Nephron (organoid): ENCODE results near the gene ST3GAL4.
"Not testable (repeated sequence)": the region's sequence is repeated elsewhere in the genome, so short reads cannot be mapped to it uniquely, and the experiment has no call there.

Source experiments
- H3K27ac Mint-ChIP-seq, 3 experiments: 2 replicates each; pipeline ENCODE4 v1.8.0; 2020; ENCODE audit warnings: mixed read lengths in 3 of 3, mild to moderate bottlenecking in 2 of 3, moderate library complexity in 1 of 3
- H3K27me3 Mint-ChIP-seq: 2 replicates; pipeline ENCODE4 v1.8.0; 2021; ENCODE audit warnings: low read depth, mild to moderate bottlenecking, moderate library complexity, mixed read lengths
- H3K36me3 Mint-ChIP-seq: 2 replicates; pipeline ENCODE4 v1.8.0; 2020; ENCODE audit warnings: low read depth, mixed read lengths
- H3K4me1 Mint-ChIP-seq: 2 replicates; pipeline ENCODE4 v1.8.0; 2020; ENCODE audit warnings: mixed read lengths
- H3K4me3 Mint-ChIP-seq, 3 experiments: 2 replicates each; pipeline ENCODE4 v1.8.0; 2020; ENCODE audit warnings: mild to moderate bottlenecking in 3 of 3, mixed read lengths in 3 of 3, moderate library complexity in 2 of 3
- H3K9me3 Mint-ChIP-seq: 2 replicates; pipeline ENCODE4 v1.8.0; 2020; ENCODE audit warnings: mixed read lengths
- TF ChIP-seq, protein P1 (sequence below), 3 experiments: fragments of 200-600 bp; sonication (generic); IDR thresholded peaks; one replicate each; pipeline ENCODE4 v1.5.0; 2021; ENCODE audit warnings: antibody characterized with exemption in 3 of 3; ENCODE audit not compliant: unreplicated experiment in 3 of 3

Gene ST3GAL4

DNA sequence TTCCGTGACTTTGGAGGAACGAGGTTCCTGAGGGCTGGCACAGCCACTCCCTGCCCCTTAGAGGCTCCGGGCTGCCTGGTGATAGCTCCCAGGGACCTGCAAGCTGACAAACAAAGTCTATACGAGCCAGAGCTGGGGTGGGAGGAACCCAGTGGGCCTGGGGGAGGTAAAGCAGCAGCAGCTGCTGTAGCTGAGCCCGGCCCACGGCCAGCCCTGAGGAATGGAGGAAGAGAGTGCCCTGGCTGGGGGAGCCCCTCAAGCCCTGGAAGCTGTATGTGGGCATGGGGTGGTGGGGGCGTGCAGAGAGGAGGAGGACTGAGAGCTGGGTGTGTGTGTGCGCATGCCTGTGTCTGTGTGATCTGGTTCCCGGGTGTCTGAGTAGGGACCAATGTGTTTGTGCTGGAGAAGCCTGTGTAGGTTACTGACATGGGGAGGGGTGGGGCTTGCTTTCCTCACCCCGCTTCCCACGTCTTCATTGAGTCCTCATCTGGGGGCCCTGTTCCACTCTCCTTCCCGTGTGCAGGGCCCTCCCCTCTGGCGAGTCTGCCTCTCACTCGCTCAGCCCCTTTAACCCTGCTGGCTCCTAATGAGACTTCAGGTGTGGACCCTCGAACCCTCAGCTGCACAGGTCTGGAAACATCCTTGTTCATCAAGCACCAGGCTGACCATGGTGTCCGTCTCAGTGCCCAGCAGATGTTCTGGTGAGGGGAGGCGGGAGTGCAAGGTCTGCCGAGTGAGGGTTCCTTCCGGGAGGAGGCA lies 10.8 kb downstream of the ST3GAL4 start:
- Mint-ChIP-seq H3K27ac (peak overlapping the region; percentile 89 to 97 (median 95)), H3K4me1 (peaks cover 40% of the 10 kb centered on the region), H3K4me3 (peak overlapping the region; percentile 58 to 64 (median 60)), H3K9me3 (no peaks in the 10 kb centered on the region), H3K27me3 (no peaks in the 10 kb centered on the region), H3K36me3 (no peaks in the 10 kb centered on the region)
- TF ChIP-seq, protein P1, sequence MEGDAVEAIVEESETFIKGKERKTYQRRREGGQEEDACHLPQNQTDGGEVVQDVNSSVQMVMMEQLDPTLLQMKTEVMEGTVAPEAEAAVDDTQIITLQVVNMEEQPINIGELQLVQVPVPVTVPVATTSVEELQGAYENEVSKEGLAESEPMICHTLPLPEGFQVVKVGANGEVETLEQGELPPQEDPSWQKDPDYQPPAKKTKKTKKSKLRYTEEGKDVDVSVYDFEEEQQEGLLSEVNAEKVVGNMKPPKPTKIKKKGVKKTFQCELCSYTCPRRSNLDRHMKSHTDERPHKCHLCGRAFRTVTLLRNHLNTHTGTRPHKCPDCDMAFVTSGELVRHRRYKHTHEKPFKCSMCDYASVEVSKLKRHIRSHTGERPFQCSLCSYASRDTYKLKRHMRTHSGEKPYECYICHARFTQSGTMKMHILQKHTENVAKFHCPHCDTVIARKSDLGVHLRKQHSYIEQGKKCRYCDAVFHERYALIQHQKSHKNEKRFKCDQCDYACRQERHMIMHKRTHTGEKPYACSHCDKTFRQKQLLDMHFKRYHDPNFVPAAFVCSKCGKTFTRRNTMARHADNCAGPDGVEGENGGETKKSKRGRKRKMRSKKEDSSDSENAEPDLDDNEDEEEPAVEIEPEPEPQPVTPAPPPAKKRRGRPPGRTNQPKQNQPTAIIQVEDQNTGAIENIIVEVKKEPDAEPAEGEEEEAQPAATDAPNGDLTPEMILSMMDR (IDR thresholded peaks at IDR 0.05; ENCODE audit: unreplicated experiment in 3 of 3) = no peak

DNA sequence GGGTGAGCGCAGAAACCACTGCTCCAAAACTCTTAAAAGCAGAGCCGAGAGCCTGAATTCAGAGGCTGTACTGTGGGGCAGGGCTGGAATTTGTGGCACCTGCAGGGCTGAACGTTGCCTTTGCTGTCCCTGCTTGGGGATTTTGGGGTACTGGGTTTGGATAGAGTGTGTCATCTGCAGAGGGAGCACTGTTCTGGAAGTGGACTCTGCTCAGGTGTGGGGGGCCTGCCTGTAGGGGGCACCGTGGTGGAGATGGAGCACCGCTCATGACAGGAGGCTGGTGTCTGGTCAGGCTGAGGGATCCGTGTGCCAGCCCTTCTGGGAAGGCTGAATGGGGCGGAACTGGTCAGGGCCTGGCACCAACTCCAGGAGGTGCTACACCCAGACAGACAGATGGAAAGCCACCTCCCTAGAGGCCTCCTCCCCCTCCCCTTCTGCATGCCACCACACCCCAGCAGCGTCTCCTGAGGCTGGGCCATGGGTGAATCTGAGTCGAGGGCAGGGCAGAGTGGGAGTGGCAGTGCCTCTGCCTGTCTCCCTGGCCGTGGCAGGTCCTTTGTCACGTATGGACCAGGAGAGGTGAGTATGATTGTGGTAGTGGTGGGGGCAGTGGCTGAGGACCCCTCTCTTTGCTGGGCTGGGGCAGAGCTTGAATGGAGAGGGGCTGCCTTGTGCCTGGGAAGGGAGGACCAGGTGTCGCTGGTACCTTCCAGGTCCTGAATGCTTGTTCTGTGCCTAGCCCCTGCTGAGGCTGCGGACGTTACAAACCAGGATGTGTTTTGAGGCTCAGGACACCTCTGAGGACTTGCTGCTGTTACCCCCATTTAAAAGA lies 11.6 kb downstream of the ST3GAL4 start:
- peak overlapping the region in 2 of 3 experiments; percentile 15 to 60 for H3K4me3 Mint-ChIP-seq
- H3K27me3 Mint-ChIP-seq, H3K36me3 Mint-ChIP-seq, H3K9me3 Mint-ChIP-seq: not testable (repeated sequence)
- H3K4me1 Mint-ChIP-seq = peaks cover 36% of the 10 kb centered on the region
- peak overlapping the region; percentile 89 to 97 (median 95) for H3K27ac Mint-ChIP-seq

GRCh38 chr11:126367806-126368205 lies 12.3 kb downstream of the ST3GAL4 start:
- not testable (repeated sequence) for H3K4me3 Mint-ChIP-seq, H3K36me3 Mint-ChIP-seq, H3K27ac Mint-ChIP-seq, H3K27me3 Mint-ChIP-seq, H3K9me3 Mint-ChIP-seq
- H3K4me1 Mint-ChIP-seq = peaks cover 33% of the 10 kb centered on the region

GRCh38 chr11:126368336-126369119 lies 13.0 kb downstream of the ST3GAL4 start:
- not testable (repeated sequence) for H3K27me3 Mint-ChIP-seq, H3K27ac Mint-ChIP-seq, H3K4me3 Mint-ChIP-seq, H3K9me3 Mint-ChIP-seq, H3K36me3 Mint-ChIP-seq
- H3K4me1 Mint-ChIP-seq = peaks cover 32% of the 10 kb centered on the region

- H3K4me1 Mint-ChIP-seq = peaks cover 38% of the 10 kb centered on the region
- TF ChIP-seq, protein P1 (IDR thresholded peaks at IDR 0.05; ENCODE audit: unreplicated experiment in 3 of 3) = no peak
- H3K36me3 Mint-ChIP-seq = no peaks in the 10 kb centered on the region
- no peaks in the 10 kb centered on the region for H3K9me3 Mint-ChIP-seq
- H3K27ac Mint-ChIP-seq = peak overlapping the region in 1 of 3 experiments; percentile 15
- no peak overlapping the region for H3K4me3 Mint-ChIP-seq
- H3K27me3 Mint-ChIP-seq = no peaks in the 10 kb centered on the region
Observed at GRCh38 chr11:126370016-126370415, 14.5 kb downstream of the ST3GAL4 start.

- no peaks in the 10 kb centered on the region for H3K9me3 Mint-ChIP-seq
- no peak overlapping the region for H3K27ac Mint-ChIP-seq
- no peak overlapping the region for H3K4me3 Mint-ChIP-seq
- H3K27me3 Mint-ChIP-seq = no peaks in the 10 kb centered on the region
- H3K4me1 Mint-ChIP-seq = peaks cover 41% of the 10 kb centered on the region
- H3K36me3 Mint-ChIP-seq = no peaks in the 10 kb centered on the region
- TF ChIP-seq, protein P1 (IDR thresholded peaks at IDR 0.05; ENCODE audit: unreplicated experiment in 3 of 3) = no peak
Observed at GRCh38 chr11:126371595-126371994, 16.1 kb downstream of the ST3GAL4 start.

DNA sequence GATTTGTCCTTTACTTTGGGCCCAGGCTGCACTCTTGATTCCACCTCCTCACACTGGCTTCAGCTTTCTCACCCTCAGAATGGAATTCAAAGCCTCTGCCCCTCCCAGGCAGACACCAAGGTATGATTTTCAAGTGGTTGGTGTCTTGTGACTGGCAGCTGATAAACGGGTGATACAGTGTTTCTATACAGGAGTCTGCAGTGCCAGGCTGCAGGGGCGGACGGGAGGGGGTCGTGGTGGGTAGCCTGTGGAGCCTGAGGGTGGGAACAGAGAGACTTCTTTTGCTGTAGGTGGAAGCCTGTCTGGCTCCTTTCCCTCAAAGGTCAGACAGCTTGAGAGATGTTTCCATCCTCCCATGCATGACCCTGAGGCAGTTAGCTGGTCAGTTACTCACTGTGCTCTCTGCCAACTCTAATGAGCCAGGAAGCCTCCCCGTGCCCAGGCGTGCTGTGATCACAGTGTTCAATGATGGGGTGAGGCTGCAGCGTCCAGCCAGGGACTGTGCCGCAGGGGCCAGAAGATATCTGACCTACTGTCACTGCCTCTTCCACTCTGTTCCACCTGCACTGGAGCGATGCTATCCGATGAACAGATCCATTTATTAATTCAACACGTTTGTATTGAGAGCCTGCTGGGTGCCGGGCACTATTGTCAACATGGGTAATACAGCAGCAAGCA lies 18.0 kb downstream of the ST3GAL4 start:
- not testable (repeated sequence) for H3K36me3 Mint-ChIP-seq, H3K9me3 Mint-ChIP-seq, H3K4me3 Mint-ChIP-seq, H3K27me3 Mint-ChIP-seq
- H3K4me1 Mint-ChIP-seq = peaks cover 35% of the 10 kb centered on the region
- peak overlapping the region in 1 of 3 experiments; percentile 7 for H3K27ac Mint-ChIP-seq

- H3K4me1 Mint-ChIP-seq = peaks cover 42% of the 10 kb centered on the region
- not testable (repeated sequence) for H3K9me3 Mint-ChIP-seq, H3K27me3 Mint-ChIP-seq, H3K4me3 Mint-ChIP-seq, H3K36me3 Mint-ChIP-seq
- H3K27ac Mint-ChIP-seq = peak overlapping the region in 1 of 3 experiments; percentile 23
Observed at GRCh38 chr11:126374562-126375300, 19.2 kb downstream of the ST3GAL4 start.
